Fibroblast of skin of right quadriceps (primary cell): ENCODE results near the gene TMPRSS11B.
"Not testable (repeated sequence)": the region's sequence is repeated elsewhere in the genome, so short reads cannot be mapped to it uniquely, and the experiment has no call there.

ENCODE experiments used
- DNase-seq: peaks from one replicate; pipeline ENCODE4 v3.0.0-alpha.2; 2013

TMPRSS11B gene, protein sequence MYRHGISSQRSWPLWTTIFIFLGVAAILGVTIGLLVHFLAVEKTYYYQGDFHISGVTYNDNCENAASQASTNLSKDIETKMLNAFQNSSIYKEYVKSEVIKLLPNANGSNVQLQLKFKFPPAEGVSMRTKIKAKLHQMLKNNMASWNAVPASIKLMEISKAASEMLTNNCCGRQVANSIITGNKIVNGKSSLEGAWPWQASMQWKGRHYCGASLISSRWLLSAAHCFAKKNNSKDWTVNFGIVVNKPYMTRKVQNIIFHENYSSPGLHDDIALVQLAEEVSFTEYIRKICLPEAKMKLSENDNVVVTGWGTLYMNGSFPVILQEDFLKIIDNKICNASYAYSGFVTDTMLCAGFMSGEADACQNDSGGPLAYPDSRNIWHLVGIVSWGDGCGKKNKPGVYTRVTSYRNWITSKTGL

GRCh38 chr4:68245594-68245993 is at the start of gene TMPRSS11B:
Gene TMPRSS11B, minus strand, starts transcription at chr4:68245694. Its CDS starts 136 bp downstream, at chr4:68245558.
- no peak for DNase-seq

DNA sequence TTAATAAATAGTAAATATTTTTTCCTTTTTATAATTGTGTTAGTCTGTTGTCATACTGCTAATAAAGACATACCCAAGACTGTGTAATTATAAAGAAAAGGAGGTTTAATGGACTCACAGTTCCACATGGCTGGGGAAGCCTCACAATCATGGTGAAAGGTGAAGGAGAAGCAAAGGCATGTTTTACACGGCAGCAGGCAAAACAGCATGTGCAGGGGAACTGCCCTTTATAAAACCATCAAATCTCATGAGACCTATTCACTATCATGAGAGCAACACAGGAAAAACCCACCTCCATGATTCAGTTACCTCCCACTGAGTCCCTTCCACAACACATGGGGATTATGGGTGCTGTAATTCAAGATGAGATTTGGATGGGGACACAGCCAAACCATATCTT is 45.8 kb upstream of the TMPRSS11B start:
- no peak for DNase-seq

- no peak for DNase-seq
These were observed 42.9 kb upstream of the TMPRSS11B start for GRCh38 chr4:68288393-68288740.

- DNase-seq, result no peak
These were observed 42.4 kb upstream of the TMPRSS11B start for GRCh38 chr4:68287704-68288392.

- no peak for DNase-seq
These were observed 38.2 kb upstream of the TMPRSS11B start for GRCh38 chr4:68283714-68284113.

GRCh38 chr4:68283095-68283494 is 37.6 kb upstream of the TMPRSS11B start:
- no peak for DNase-seq

- DNase-seq, result not testable (repeated sequence)
These were observed 36.6 kb upstream of the TMPRSS11B start for GRCh38 chr4:68281796-68282740.

DNA sequence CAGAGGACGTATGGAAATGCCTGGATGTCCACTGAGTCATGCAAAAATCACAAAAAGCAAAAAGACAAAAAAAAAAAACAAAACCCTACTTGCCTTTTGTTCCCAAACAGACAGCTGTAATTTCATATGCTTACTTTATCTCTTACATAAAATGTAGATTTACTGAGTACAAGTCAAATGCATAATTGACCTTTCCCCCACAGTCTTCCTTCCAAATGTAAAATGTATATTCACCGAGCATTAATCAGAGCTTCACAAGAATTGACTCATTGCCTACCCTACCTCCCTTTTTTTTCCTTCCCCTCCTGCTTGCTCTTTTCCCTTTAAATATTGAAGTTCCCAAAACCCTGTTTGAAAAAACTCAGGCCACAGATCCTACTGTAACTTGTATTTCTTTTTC is 32.5 kb upstream of the TMPRSS11B start:
- no peak for DNase-seq

DNA sequence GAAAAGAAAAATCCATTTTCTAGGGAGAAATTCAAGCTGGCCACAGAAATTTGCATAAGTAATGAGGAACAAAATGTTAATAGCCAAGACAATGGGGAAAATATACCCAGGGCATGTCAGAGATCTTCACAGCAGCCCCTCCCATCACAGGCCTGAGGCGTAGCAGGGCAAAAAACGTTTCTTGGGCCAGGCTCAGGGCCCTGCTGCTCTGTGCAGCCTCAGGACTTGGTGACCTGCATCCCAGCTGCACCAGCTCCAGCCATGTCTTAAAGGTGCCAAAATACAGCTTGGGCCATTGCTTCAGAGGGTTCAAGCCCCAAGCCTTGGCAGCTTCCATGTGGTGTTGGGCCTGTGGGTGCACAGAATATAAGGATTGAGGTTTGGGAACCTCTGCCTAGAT is 32.1 kb upstream of the TMPRSS11B start:
- no peak for DNase-seq

DNA sequence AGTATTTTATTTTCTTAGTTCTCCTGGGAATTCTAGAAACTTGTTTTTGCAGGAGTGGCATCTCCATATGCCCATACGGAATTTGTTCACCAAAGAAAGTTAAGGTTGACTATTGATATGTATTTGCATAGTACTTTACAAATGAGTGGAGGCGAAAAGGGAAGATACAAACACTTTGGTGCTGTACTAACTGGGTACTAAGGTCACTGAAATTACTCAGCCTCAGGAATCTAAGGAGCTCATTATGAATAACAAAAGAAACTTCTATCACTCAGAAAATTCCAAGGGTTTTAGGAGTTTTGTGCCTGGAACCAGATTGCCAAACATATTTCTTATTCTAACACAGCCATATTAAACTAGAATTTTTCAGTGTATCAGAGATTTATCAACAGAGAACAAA is 27.4 kb upstream of the TMPRSS11B start:
- DNase-seq, result no peak

DNA sequence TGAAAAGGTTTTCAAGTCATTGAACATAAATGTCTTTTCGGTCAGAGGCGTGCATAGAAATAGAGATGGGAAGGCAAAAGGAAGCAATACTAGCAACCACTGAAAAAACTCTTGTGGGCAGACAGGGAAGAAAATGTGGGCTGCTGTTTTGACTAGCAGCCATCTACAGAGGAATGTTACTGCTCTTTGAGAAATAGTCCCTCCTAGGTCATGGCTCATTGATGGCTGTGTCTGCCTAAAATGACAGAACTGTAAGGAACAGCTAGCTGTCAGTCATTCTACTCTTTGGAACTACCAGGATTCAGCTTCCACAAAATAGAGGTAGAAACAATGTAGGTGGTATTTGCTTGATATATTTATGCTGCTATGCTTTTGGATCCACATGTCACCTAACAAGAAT is 26.9 kb upstream of the TMPRSS11B start:
- no peak for DNase-seq

- peak; percentile 53 for DNase-seq
These were observed 26.4 kb upstream of the TMPRSS11B start for GRCh38 chr4:68271851-68272357.

DNA sequence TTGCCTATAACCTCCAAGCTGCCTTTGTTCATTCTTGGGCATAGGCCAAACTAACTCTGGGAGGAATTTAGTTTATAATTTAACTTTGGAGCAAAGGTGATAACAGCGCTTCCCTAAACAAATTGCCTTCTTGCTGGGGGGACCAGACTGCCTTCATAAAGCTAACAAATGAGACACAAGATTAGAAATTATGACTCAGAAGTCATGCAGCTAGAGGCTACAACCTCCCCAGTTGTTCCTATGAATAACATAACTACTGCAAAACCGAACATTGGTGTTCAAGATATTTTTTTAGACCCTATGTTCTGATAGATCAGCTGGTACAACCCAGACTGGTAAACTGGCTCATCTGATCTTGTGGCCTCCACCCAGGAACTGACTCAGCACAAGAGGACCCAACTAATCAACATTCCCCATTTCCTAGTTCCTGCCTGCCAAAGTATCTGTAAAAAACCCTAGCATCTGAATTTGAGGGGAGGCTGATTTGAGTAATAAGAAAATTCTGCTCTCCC is 22.0 kb upstream of the TMPRSS11B start:
- DNase-seq, result peak; percentile 11

DNA sequence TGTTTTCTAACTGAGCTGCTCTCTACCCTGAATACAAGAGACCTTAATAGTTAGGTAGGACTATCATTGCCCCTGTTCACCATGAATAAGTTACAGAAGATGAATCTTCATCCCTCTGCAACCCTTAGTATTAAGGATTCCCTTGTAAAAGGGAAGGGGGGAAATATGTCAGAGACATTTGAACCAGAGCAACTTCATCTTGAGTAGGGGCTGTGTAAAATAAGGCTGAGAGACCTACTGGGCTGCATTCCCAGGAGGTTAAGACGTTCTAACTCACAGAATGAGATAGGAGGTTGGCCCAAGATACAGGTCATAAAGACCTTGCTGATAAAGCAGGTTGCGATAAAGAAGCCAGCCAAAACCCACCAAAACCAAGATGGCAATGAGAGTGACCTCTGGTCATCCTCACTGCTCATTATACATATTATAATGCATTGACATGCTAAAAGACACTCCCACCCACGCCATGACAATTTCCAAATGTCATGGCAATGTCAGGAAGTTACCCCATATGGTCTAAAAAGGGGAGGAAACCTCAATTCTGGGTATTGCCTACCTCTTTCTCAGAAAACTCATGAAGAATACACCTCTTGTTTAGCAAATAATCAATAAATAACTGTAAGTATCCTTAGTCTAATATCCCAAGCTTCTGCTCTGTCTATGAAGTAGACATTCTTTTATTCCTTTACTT is 19.5 kb upstream of the TMPRSS11B start:
- DNase-seq, result no peak

DNA sequence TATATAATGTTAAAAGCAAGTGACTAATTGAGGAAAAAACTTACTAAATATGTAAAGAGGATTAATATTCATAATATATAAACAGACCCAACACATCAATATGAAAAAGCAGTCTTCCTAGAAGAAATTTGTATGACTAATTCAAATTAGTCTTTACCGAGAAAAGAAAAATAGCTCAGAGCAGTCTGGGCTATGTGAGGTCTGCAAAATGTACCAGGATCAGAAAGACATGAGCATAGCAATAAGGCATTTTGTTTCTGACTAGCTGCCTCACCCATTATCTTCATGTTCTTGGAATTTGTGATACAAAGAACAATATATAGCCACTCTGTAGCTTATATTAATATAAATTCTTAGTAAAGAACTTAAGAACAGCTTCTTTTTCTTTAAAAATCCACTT is 13.7 kb upstream of the TMPRSS11B start:
- DNase-seq, result no peak

- DNase-seq, result no peak
These were observed 12.2 kb upstream of the TMPRSS11B start for GRCh38 chr4:68257719-68258118.

- no peak for DNase-seq
These were observed 10.8 kb upstream of the TMPRSS11B start for GRCh38 chr4:68256284-68256683.

DNA sequence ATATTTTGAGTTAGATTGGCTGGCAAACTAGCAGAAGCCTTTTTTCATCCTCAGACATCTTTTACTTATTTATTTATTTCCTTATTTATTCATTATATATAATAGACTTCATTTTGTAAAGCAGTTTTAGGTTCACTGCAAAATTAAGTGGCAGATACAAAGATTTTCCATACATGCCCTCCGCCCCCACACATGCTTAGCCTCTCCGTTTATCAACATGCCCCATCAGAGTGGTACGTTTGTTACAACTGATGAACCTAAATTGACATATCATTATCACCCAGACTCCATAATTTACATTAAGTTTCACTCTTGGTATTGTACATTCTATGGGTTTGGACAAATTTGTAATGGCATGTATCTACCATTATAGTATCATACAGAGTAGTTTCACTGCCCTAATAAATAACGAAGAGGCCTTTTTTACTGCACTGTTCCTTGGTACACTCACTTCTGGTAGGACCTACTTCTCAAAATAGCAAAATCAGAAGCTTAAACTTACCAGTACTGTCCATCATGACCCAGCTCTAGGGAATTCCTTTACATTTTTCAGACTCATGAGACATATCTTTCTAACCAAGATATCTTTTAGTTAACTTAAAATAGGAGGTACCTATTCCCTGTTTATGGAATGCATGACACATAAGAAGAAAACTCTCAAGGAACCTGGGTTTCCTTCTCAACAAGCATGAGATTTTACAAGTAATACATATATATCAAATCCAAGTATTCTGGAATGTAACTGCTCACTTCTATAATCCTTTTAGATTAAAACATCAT is 4.8 kb upstream of the TMPRSS11B start:
- DNase-seq, result no peak

DNA sequence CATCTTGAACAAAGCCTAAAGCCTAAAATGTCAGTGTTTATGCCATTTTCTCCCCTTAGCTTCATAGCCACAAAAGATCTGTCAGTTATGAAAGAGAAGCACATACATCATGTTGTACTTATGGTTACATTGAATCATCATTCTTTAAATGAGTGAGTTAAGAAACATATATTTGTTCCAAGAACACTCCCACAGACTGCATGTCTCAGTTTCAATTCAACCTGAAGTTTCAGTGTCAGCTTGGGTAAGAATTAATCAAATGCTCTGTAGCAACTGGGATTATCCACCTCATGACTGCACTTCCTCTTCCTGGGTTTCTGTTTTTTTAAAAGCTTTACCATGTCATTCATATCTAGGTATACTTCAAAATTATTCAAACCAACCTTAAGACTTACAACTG is 3.9 kb upstream of the TMPRSS11B start:
- no peak for DNase-seq

DNA sequence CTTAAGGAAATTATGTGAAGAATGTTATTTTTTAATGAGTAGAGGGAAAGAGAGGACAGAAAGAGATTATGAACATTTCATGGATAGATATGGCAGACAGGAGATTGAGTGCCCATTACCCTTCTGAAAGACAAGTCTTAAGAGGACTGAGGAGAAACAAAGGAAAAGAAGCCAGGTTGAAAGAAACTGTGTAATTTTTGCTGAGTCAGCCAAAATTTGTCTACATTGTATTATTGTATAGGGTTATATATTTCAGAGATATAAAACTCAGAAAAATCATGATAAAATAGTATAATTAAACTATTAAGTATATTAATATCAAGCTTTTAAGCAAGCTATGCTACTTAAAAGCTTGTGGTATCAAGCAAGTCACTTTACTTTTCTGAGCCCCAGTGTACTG is 4.9 kb downstream of the TMPRSS11B start:
- DNase-seq, result no peak

- DNase-seq, result no peak
These were observed 16.9 kb downstream of the TMPRSS11B start for GRCh38 chr4:68228568-68228967.
